Panc1 (cell line): Measurements from ENCODE around the gene KCTD12.

Experiments
- CTCF ChIP-seq: fragments of 450-650 bp; IDR thresholded peaks from 2 replicates; pipeline ENCODE4 v1.5.1; 2017; ENCODE audit warnings: mild to moderate bottlenecking
- POLR2AphosphoS5 ChIP-seq: IDR thresholded peaks from 2 replicates; pipeline ENCODE4 v1.6.1; 2012; ENCODE audit warnings: mild to moderate bottlenecking, low read depth, low read length, moderate library complexity
- REST ChIP-seq, 2 experiments: IDR thresholded peaks; 2 replicates each; pipeline ENCODE4 v1.6.1; 2011 to 2012; ENCODE audit warnings: low read depth in 2 of 2, control low read depth in 1 of 2, low read length in 1 of 2, mild to moderate bottlenecking in 1 of 2, moderate library complexity in 1 of 2; ENCODE audit not compliant: insufficient read depth in 1 of 2
- TCF7L2 ChIP-seq: IDR thresholded peaks from 2 replicates; pipeline ENCODE4 v1.6.1; 2011; ENCODE audit warnings: mild to moderate bottlenecking, low read depth, low read length, inconsistent platforms

- TF ChIP-seq CTCF (no peak), POLR2AphosphoS5 (no peak), TCF7L2 (no peak), REST (IDR thresholded peaks at IDR 0.05; ENCODE audit: insufficient read depth in 1 of 2, low read depth in 2 of 2, low read length in 1 of 2) (no peak)
Observed at GRCh38 chr13:76929851-76930374, 43.7 kb upstream of the KCTD12 start.
